Measurements from ENCODE around the gene PDK3. TPM values are rescaled to one million over a fixed set of nuclear protein-coding genes. Genes with fewer than 3 reads are reported as not detected.
A peak's percentile ranks its signal among the peaks of the same experiment; 100 is the strongest.

Gene PDK3
- total RNA-seq, 1 experiment from 2014 or later: 47.3 TPM

- Histone ChIP-seq H2AK5ac (ENCODE audit: insufficient read length, low read length) (no peak overlapping the region), H3K14ac (ENCODE audit: insufficient read depth, low read length) (no peak overlapping the region), H2BK15ac (ENCODE audit: low read depth, low read length) (no peak overlapping the region), H3K9ac (ENCODE audit: extremely low read depth, insufficient read length, low read length) (no peak overlapping the region), H3K27me3 (ENCODE audit: insufficient read depth, low read length) (no peaks in the 10 kb centered on the region), H3K27ac (ENCODE audit: insufficient read length, low read depth, low read length) (no peak overlapping the region), H2BK20ac (ENCODE audit: low read depth, low read length, poor library complexity, severe bottlenecking) (no peak overlapping the region), H3T11ph (ENCODE audit: low read length) (no peak overlapping the region), H3K4me1 (ENCODE audit: insufficient read depth, low read length) (no peaks in the 10 kb centered on the region), H3K4me2 (ENCODE audit: insufficient read depth, insufficient read length, low read length) (no peak overlapping the region), H2AFZ (ENCODE audit: low read length) (no peak overlapping the region), H4K20me1 (ENCODE audit: control insufficient read depth, insufficient read depth, insufficient read length) (no peaks in the 10 kb centered on the region), H2BK120ac (ENCODE audit: low read depth, low read length, poor library complexity, severe bottlenecking) (no peak overlapping the region), H3K18ac (ENCODE audit: insufficient read length, low read depth, low read length) (no peak overlapping the region), H3K79me1 (ENCODE audit: insufficient read depth, low read depth, low read length, poor library complexity, severe bottlenecking) (no peaks in the 10 kb centered on the region), H4K91ac (ENCODE audit: insufficient read length, low read depth, low read length) (no peak overlapping the region), H4K5ac (ENCODE audit: insufficient read length, low read depth, low read length) (no peak overlapping the region), H3K56ac (ENCODE audit: insufficient read length, low read depth, low read length) (no peak overlapping the region), H2BK12ac (ENCODE audit: insufficient read length, low read depth, low read length) (no peak overlapping the region), H3K23ac (ENCODE audit: insufficient read length, low read depth, low read length) (no peak overlapping the region), H3K4ac (ENCODE audit: low read depth, low read length) (no peak overlapping the region), H4K8ac (replicated peaks; ENCODE audit: insufficient read length, low read depth, low read length) (no peak overlapping the region), H3K23me2 (ENCODE audit: insufficient read length, low read depth, low read length, poor library complexity, severe bottlenecking) (no peaks in the 10 kb centered on the region), H2BK5ac (ENCODE audit: insufficient read length, low read length) (no peak overlapping the region), H3K79me2 (ENCODE audit: insufficient read depth, low read length) (no peaks in the 10 kb centered on the region), H3K9me3 (ENCODE audit: control insufficient read depth, low read depth, low read length) (no peaks in the 10 kb centered on the region)
- Mint-ChIP-seq H3K4me3 (no peak overlapping the region), H3K36me3 (ENCODE audit: insufficient read depth in 1 of 3, low read depth in 3 of 3) (peaks cover 13 to 25% (median 16%) of the 10 kb centered on the region in 3 experiments; a peak in 6 of 7 replicates), H3K4me1 (peaks cover 2 to 4% of the 10 kb centered on the region in 2 experiments; a peak in 1 of 4 replicates), H3K27me3 (ENCODE audit: low read depth) (no peaks in the 10 kb centered on the region), H3K27ac (peak overlapping the region in 1 of 3 experiments; percentile 26; a peak in 1 of 7 replicates), H3K9me3 (no peaks in the 10 kb centered on the region)
- no peak for TF ChIP-seq CTCF (conservative IDR thresholded peaks at IDR 0.05)
- WGBS (ENCODE audit: extremely low coverage, insufficient read length, low lambda C conversion rate): no CpG with 5 or more reads among the region's 4 CpGs
- DNase-seq: no peak
Measured at GRCh38 chrX:24567169-24567568, 102.1 kb downstream of the PDK3 start.

All from H9 (cell line).